ENCODE data around the gene ANXA6. TPM values are rescaled to one million over a fixed set of nuclear protein-coding genes. Genes with fewer than 3 reads are reported as not detected.

The ANXA6 gene
- total and polyA plus RNA-seq, 2 donors (not counting 1 experiment from before 2014, with no cell fraction given) = 136 to 300 TPM

DNA sequence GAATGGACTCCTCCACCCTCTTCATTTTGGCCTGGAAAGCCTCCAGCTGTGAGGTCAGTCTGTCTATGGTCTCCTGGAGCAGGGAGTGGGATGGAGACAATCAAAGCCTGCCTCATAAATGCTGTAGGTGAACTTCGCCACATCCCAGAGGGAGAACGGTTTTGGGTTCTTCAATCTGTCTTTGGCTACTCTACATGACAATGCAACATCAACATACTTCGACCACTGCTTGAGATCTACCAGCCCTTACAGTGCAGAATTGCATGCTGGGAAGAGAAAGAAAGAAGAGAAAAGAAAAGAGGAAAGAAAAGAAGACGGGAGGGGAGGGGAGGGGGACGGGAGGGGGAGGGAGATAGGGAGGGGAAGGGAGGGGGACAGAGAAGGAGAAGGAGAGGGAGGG lies 28.5 kb upstream of the ANXA6 start:
- Mint-ChIP-seq H3K27ac (peak overlapping the region; percentile 4), H3K9me3 (ENCODE audit: insufficient read depth) (no peaks in the 10 kb centered on the region), H3K27me3 (no peaks in the 10 kb centered on the region), H3K4me1 (peaks cover 45% of the 10 kb centered on the region), H3K4me3 (no peak overlapping the region)
- H3K36me3 ChIP-seq (replicated peaks in 1 of 2; ENCODE audit: control extremely low read depth in 1 of 2, control insufficient read depth in 1 of 2, extremely low read depth in 1 of 2, insufficient read depth in 2 of 2, low read length in 1 of 2) = peaks cover 10 to 79% of the 10 kb centered on the region in 2 experiments
- H3K4me1 ChIP-seq (ENCODE audit: control insufficient read depth in 2 of 2, insufficient read depth in 2 of 2, low read length in 2 of 2) = peaks cover 9 to 19% of the 10 kb centered on the region in 2 donors
- CTCF ChIA-PET = interaction anchor here (1.4 kb wide), 1 partner anchor 60 kb away, joined by 5 read pairs; no protein-coding TSS in a partner anchor
- POLR2A ChIA-PET = no interaction called here
- no peak overlapping the region for H3K9ac ChIP-seq (ENCODE audit: low read length)
- intact Hi-C loops (cut with micrococcal nuclease) = no loop called here
- H3K9me3 ChIP-seq (ENCODE audit: control extremely low read depth in 1 of 3, control insufficient read depth in 2 of 3, insufficient read depth in 1 of 3, low read length in 2 of 3) = peaks cover 0 to 4% (median 3%) of the 10 kb centered on the region in 3 donors
- TF ChIP-seq EZH2 (IDR thresholded peaks at IDR 0.05; ENCODE audit: borderline replicate concordance, insufficient read depth, low read depth, low read length, poor library complexity, severe bottlenecking) = no peak
- TF ChIP-seq CTCF (IDR thresholded peaks at IDR 0.05) = no peak
- no peak overlapping the region for H2AFZ ChIP-seq (ENCODE audit: insufficient read depth, low read depth, low read length, poor library complexity, severe bottlenecking)
- no peak overlapping the region for H3K4me2 ChIP-seq (replicated peaks; ENCODE audit: low read depth, low read length, poor library complexity, severe bottlenecking)
- peaks cover 58% of the 10 kb centered on the region for H3K79me2 ChIP-seq (ENCODE audit: control insufficient read depth, insufficient read depth, low read length)
- H3K27me3 ChIP-seq (replicated peaks in 1 of 4; ENCODE audit: control extremely low read depth in 1 of 4, control insufficient read depth in 3 of 4, insufficient read depth in 4 of 4, low read length in 3 of 4) = no peaks in the 10 kb centered on the region
- H3K4me3 ChIP-seq (ENCODE audit: control extremely low read depth in 1 of 5, extremely low read depth in 1 of 5, insufficient read depth in 1 of 5, low read depth in 2 of 5, low read length in 4 of 5) = no peak overlapping the region
- WGBS (ENCODE audit: insufficient coverage) = no CpG with 5 or more reads among the region's 5 CpGs
- DNase-seq (no peak), ATAC-seq (ENCODE audit: low read depth) (no peak)
- H4K20me1 ChIP-seq (ENCODE audit: control insufficient read depth, insufficient read depth, low read length, poor library complexity, severe bottlenecking) = no peaks in the 10 kb centered on the region
- H3K27ac ChIP-seq (ENCODE audit: low read length in 2 of 2) = no peak overlapping the region

DNA sequence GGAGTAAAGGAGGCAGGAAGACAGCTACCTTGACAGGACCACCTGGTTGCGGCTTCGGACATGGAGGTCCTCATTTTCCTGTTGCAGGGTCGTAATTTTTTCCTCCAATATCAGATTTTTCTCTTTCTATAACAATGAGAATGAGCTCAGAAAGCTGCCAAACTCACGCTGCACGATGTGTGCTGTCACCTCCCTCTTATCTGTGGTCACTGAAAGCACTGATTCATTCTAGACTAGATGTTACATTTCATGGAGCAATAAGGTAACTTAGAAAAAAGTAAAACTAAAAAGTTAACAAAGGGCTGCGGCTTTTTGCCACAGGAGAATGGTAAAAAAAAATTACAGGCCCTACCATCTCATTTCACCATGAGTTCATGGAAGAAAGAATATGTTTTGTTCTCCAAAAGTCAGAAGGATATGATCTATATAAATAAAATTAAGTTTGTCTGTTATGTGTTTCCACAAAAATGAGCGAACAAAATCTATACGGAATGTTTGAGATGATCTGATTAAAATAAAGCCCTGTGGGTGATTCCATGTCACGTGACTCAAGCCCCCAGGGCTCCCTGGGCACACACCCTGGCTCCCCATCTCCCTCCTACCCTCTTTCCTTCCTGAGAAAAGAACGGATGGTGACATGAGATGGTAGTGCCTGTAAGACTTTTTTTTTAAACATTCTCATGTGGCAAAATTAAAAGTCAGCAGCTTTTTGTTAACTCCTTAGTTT lies 26.9 kb upstream of the ANXA6 start:
- H2AFZ ChIP-seq (ENCODE audit: insufficient read depth, low read depth, low read length, poor library complexity, severe bottlenecking) = no peak overlapping the region
- H3K27ac ChIP-seq (ENCODE audit: low read length in 2 of 2) = peak overlapping the region in 1 of 2 donors; percentile 20
- H4K20me1 ChIP-seq (ENCODE audit: control insufficient read depth, insufficient read depth, low read length, poor library complexity, severe bottlenecking) = no peaks in the 10 kb centered on the region
- H3K9ac ChIP-seq (ENCODE audit: low read length) = no peak overlapping the region
- H3K4me2 ChIP-seq (replicated peaks; ENCODE audit: low read depth, low read length, poor library complexity, severe bottlenecking) = no peak overlapping the region
- no peak overlapping the region for H3K4me3 Mint-ChIP-seq
- no peak overlapping the region for H3K27ac Mint-ChIP-seq
- 100% methylated on average over 1 of the region's 10 CpGs for WGBS (ENCODE audit: insufficient coverage)
- ATAC-seq (ENCODE audit: low read depth) (no peak), DNase-seq (no peak)
- H3K27me3 ChIP-seq (replicated peaks in 1 of 4; ENCODE audit: control extremely low read depth in 1 of 4, control insufficient read depth in 3 of 4, insufficient read depth in 4 of 4, low read length in 3 of 4) = no peaks in the 10 kb centered on the region
- no peak for TF ChIP-seq CTCF (IDR thresholded peaks at IDR 0.05)
- no peak for TF ChIP-seq EZH2 (IDR thresholded peaks at IDR 0.05; ENCODE audit: borderline replicate concordance, insufficient read depth, low read depth, low read length, poor library complexity, severe bottlenecking)
- peaks cover 0 to 3% (median 3%) of the 10 kb centered on the region in 3 donors for H3K9me3 ChIP-seq (ENCODE audit: control extremely low read depth in 1 of 3, control insufficient read depth in 2 of 3, insufficient read depth in 1 of 3, low read length in 2 of 3)
- peaks cover 36% of the 10 kb centered on the region for H3K4me1 Mint-ChIP-seq
- peaks cover 10 to 91% of the 10 kb centered on the region in 2 experiments for H3K36me3 ChIP-seq (replicated peaks in 1 of 2; ENCODE audit: control extremely low read depth in 1 of 2, control insufficient read depth in 1 of 2, extremely low read depth in 1 of 2, insufficient read depth in 2 of 2, low read length in 1 of 2)
- ChIA-PET POLR2A (interaction anchor here (0.6 to 0.7 kb wide), 2 partner anchors 17 to 30 kb away, joined by 3 to 4 read pairs; no protein-coding TSS in a partner anchor), CTCF (interaction anchor here (0.9 to 3.7 kb wide), 5 partner anchors 19 to 133 kb away, joined by 3 to 22 read pairs (median 3); no protein-coding TSS in a partner anchor)
- peaks cover 7% of the 10 kb centered on the region in 2 donors for H3K4me1 ChIP-seq (ENCODE audit: control insufficient read depth in 2 of 2, insufficient read depth in 2 of 2, low read length in 2 of 2)
- intact Hi-C loops (cut with micrococcal nuclease) = loop anchor here (2.0 kb wide), 1 partner anchor 24 kb away; no protein-coding TSS in a partner anchor
- H3K4me3 ChIP-seq (ENCODE audit: control extremely low read depth in 1 of 5, extremely low read depth in 1 of 5, insufficient read depth in 1 of 5, low read depth in 2 of 5, low read length in 4 of 5) = no peak overlapping the region
- H3K79me2 ChIP-seq (ENCODE audit: control insufficient read depth, insufficient read depth, low read length) = peaks cover 42% of the 10 kb centered on the region
- no peaks in the 10 kb centered on the region for H3K9me3 Mint-ChIP-seq (ENCODE audit: insufficient read depth)
- no peaks in the 10 kb centered on the region for H3K27me3 Mint-ChIP-seq

All from B cell (primary cell).